PFSK-1 (cell line): ENCODE results near the gene RIPOR3.

Source experiments
- FOXP2 ChIP-seq: optimal IDR thresholded peaks from 2 replicates; pipeline ENCODE3; 2011; ENCODE audit warnings: borderline replicate concordance, control low read depth, inconsistent platforms; ENCODE audit not compliant: insufficient read depth; ENCODE audit errors: extremely low read length, extremely low read depth
- POLR2AphosphoS5 ChIP-seq: IDR thresholded peaks from 2 replicates; pipeline ENCODE4 v1.6.1; 2012; ENCODE audit warnings: low read depth, mild to moderate bottlenecking, control low read depth, low read length, moderate library complexity
- REST ChIP-seq, 2 experiments: IDR thresholded peaks; 2 replicates each; pipeline versions ENCODE4 v1.6.1 to v1.8.0; 2011 to 2012; ENCODE audit warnings: low read depth in 2 of 2, low read length in 2 of 2, control low read depth in 1 of 2, inconsistent platforms in 1 of 2, mild to moderate bottlenecking in 1 of 2, moderate library complexity in 1 of 2; ENCODE audit not compliant: insufficient read depth in 1 of 2
- SIN3A ChIP-seq: IDR thresholded peaks from 2 replicates; pipeline ENCODE4 v1.6.1; 2012; ENCODE audit warnings: mild to moderate bottlenecking, low read length, moderate library complexity, borderline replicate concordance; ENCODE audit not compliant: insufficient read depth
- TAF1 ChIP-seq: IDR thresholded peaks from 2 replicates; pipeline ENCODE4 v1.6.1; 2012; ENCODE audit warnings: low read length, control low read depth, borderline replicate concordance; ENCODE audit not compliant: insufficient read depth

The RIPOR3 gene

GRCh38 chr20:50688256-50688975 lies 2.9 kb downstream of the RIPOR3 start:
- no peak for TF ChIP-seq FOXP2
- no peak for TF ChIP-seq REST (IDR thresholded peaks at IDR 0.05; ENCODE audit: insufficient read depth in 1 of 2, low read depth in 2 of 2, low read length in 2 of 2)

GRCh38 chr20:50686821-50687220 lies 4.5 kb downstream of the RIPOR3 start:
- no peak for TF ChIP-seq FOXP2
- no peak for TF ChIP-seq POLR2AphosphoS5
- TF ChIP-seq SIN3A = no peak
- TF ChIP-seq TAF1 = no peak
- no peak for TF ChIP-seq REST (IDR thresholded peaks at IDR 0.05; ENCODE audit: insufficient read depth in 1 of 2, low read depth in 2 of 2, low read length in 2 of 2)

- TF ChIP-seq FOXP2 (no peak), SIN3A (no peak), REST (IDR thresholded peaks at IDR 0.05; ENCODE audit: insufficient read depth in 1 of 2, low read depth in 2 of 2, low read length in 2 of 2) (no peak), POLR2AphosphoS5 (no peak), TAF1 (no peak)
These were observed 7.8 kb downstream of the RIPOR3 start for GRCh38 chr20:50683570-50683969.

GRCh38 chr20:50682947-50683530 lies 8.3 kb downstream of the RIPOR3 start:
- TF ChIP-seq REST (IDR thresholded peaks at IDR 0.05; ENCODE audit: insufficient read depth in 1 of 2, low read depth in 2 of 2, low read length in 2 of 2) = no peak
- no peak for TF ChIP-seq POLR2AphosphoS5
- no peak for TF ChIP-seq FOXP2
- TF ChIP-seq SIN3A = no peak

- TF ChIP-seq TAF1 (no peak), FOXP2 (no peak), SIN3A (no peak), REST (IDR thresholded peaks at IDR 0.05; ENCODE audit: insufficient read depth in 1 of 2, low read depth in 2 of 2, low read length in 2 of 2) (no peak), POLR2AphosphoS5 (no peak)
These were observed 9.3 kb downstream of the RIPOR3 start for GRCh38 chr20:50682065-50682464.
